ENCODE data around the gene NEDD8. TPM values are rescaled to one million over a fixed set of nuclear protein-coding genes. Genes with fewer than 3 reads are reported as not detected.
A peak's percentile ranks its signal among the peaks of the same experiment; 100 is the strongest.

The NEDD8 gene
- total and polyA plus RNA-seq, 4 donors: 79.6 to 278 (median 240) TPM

DNA sequence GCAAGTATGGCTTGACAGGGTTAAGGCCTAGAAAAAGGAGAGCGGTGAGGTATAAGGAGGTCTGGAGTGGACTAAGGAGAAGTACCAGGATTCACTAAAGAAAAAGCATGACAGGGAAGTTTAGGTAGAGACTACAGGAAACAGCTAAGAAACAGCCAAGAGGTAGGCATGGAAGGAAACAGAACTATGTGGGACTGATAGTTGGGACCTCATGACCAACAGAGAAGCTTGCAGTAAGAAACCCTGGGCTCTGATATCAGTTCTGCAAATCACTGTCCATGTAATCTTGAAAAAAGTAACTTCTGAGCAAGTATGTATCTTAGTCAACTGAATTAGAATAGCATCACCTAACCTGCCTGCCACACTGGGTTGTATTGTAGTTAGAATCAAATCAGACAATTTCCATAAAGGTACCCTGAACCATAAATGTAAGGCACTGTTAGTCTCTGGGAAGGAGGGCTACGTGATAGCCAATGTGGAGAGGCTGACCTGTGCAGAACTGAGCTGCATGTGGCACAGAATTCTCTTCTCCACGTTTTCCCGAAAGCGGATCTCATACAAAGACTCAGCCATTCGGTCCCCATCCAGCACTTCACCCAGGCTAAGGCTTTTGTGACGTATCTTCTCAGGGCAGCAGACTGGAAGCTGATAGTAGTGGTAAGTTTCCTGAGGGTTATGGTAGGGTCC lies 37.8 kb downstream of the NEDD8 start:
- Histone ChIP-seq H3K27ac (ENCODE audit: low read depth, low read length) (no peak overlapping the region), H3K27me3 (ENCODE audit: control insufficient read depth, insufficient read depth, low read length) (no peaks in the 10 kb centered on the region), H3K4me3 (ENCODE audit: low read depth, low read length) (peak overlapping the region; percentile 90), H3K36me3 (ENCODE audit: control insufficient read depth, insufficient read depth, low read length) (peaks cover 29% of the 10 kb centered on the region), H3K4me1 (ENCODE audit: control insufficient read depth, insufficient read depth, low read length) (peaks cover 16% of the 10 kb centered on the region), H3K9me3 (ENCODE audit: control insufficient read depth, insufficient read depth, low read length) (no peaks in the 10 kb centered on the region)
- no peak for DNase-seq (ENCODE audit: low read depth in 4 of 6, low spot score in 6 of 6)
- WGBS (ENCODE audit: insufficient coverage): 88% methylated on average over 4 of the region's 7 CpGs

DNA sequence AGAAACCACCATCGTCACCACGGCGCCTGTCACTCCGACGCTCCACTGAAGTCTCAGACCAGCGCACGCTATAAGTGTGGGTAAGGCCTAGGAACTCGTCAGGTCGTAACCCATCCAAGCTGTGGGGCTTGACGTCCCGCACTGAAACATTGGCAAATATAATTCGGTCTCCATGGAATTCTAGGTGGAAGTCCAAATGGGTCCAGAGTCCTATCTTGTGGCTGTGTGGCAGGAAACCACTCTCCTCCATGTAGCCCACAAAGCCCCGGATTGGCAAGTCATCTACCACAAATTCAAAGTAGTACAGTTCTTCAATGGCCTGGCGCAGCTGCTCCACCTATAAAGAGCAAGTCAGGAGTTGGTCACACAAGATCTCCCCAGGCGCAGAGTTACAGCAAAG lies 39.2 kb downstream of the NEDD8 start:
- 96% methylated on average over 13 of the region's 15 CpGs for WGBS (ENCODE audit: insufficient coverage)
- H3K4me1 ChIP-seq (ENCODE audit: control insufficient read depth, insufficient read depth, low read length): peaks cover 30% of the 10 kb centered on the region
- H3K36me3 ChIP-seq (ENCODE audit: control insufficient read depth, insufficient read depth, low read length): peaks cover 34% of the 10 kb centered on the region
- H3K9me3 ChIP-seq (ENCODE audit: control insufficient read depth, insufficient read depth, low read length): no peaks in the 10 kb centered on the region
- no peak for DNase-seq (ENCODE audit: low read depth in 4 of 6, low spot score in 6 of 6)
- no peak overlapping the region for H3K27ac ChIP-seq (ENCODE audit: low read depth, low read length)
- H3K27me3 ChIP-seq (ENCODE audit: control insufficient read depth, insufficient read depth, low read length): no peaks in the 10 kb centered on the region
- H3K4me3 ChIP-seq (ENCODE audit: low read depth, low read length): no peak overlapping the region

GRCh38 chr14:24190416-24190815 lies 41.8 kb downstream of the NEDD8 start:
- Histone ChIP-seq H3K27me3 (ENCODE audit: control insufficient read depth, insufficient read depth, low read length) (no peaks in the 10 kb centered on the region), H3K36me3 (ENCODE audit: control insufficient read depth, insufficient read depth, low read length) (peaks cover 57% of the 10 kb centered on the region), H3K4me1 (ENCODE audit: control insufficient read depth, insufficient read depth, low read length) (peaks cover 35% of the 10 kb centered on the region), H3K4me3 (ENCODE audit: low read depth, low read length) (no peak overlapping the region), H3K27ac (ENCODE audit: low read depth, low read length) (no peak overlapping the region), H3K9me3 (ENCODE audit: control insufficient read depth, insufficient read depth, low read length) (no peaks in the 10 kb centered on the region)
- DNase-seq (ENCODE audit: low read depth in 4 of 6, low spot score in 6 of 6): no peak
- WGBS (ENCODE audit: insufficient coverage): 93% methylated on average over 5 of the region's 10 CpGs

DNA sequence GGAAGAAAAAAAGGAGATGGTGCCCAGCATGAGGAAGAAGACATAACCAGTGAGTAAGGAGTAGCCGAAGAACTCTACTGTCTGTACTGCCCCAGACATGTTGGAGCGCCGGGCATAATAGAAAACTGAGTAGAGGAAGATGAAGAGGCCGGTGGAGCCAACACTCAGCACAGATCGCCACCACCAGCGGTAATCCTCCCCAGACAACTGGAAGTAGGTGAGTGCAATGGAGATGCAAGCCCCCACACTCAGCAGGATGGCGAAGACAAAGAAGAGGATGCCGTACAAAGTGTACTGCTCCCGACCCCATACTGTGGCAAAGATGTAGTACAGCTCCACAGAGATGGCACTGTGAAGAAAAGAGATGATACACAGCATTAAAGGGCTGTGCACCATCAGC lies 42.7 kb downstream of the NEDD8 start:
- Histone ChIP-seq H3K27me3 (ENCODE audit: control insufficient read depth, insufficient read depth, low read length) (no peaks in the 10 kb centered on the region), H3K4me1 (ENCODE audit: control insufficient read depth, insufficient read depth, low read length) (peaks cover 28% of the 10 kb centered on the region), H3K27ac (ENCODE audit: low read depth, low read length) (peak overlapping the region; percentile 29), H3K4me3 (ENCODE audit: low read depth, low read length) (no peak overlapping the region), H3K36me3 (ENCODE audit: control insufficient read depth, insufficient read depth, low read length) (peaks cover 67% of the 10 kb centered on the region), H3K9me3 (ENCODE audit: control insufficient read depth, insufficient read depth, low read length) (no peaks in the 10 kb centered on the region)
- no peak for DNase-seq (ENCODE audit: low read depth in 4 of 6, low spot score in 6 of 6)
- WGBS (ENCODE audit: insufficient coverage): 96% methylated on average over 7 of the region's 9 CpGs

DNA sequence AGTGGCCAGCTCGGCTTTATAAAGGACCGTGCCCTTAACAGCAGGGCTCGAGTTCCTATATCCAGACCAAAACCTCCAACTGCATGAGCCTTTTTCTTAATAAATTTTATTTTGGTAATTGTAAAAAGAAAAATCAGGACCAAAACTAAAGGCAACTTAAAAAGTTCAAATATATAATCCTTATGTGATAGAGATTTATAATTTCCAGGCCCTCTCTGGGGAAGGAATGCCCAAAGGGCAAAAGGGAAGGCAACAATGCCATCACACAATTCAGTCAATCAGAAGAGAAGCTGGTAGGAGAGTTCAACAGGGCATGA lies 43.1 kb downstream of the NEDD8 start:
- no peak for DNase-seq (ENCODE audit: low read depth in 4 of 6, low spot score in 6 of 6)
- Histone ChIP-seq H3K9me3 (ENCODE audit: control insufficient read depth, insufficient read depth, low read length) (no peaks in the 10 kb centered on the region), H3K27me3 (ENCODE audit: control insufficient read depth, insufficient read depth, low read length) (no peaks in the 10 kb centered on the region), H3K36me3 (ENCODE audit: control insufficient read depth, insufficient read depth, low read length) (peaks cover 71% of the 10 kb centered on the region), H3K4me3 (ENCODE audit: low read depth, low read length) (peak overlapping the region; percentile 79), H3K27ac (ENCODE audit: low read depth, low read length) (peak overlapping the region; percentile 29), H3K4me1 (ENCODE audit: control insufficient read depth, insufficient read depth, low read length) (peaks cover 28% of the 10 kb centered on the region)
- WGBS (ENCODE audit: insufficient coverage): no CpG with 5 or more reads among the region's 3 CpGs

GRCh38 chr14:24188251-24189058 lies 43.7 kb downstream of the NEDD8 start, which contains the start of gene IPO4:
TSS of gene IPO4 (minus strand) at chr14:24188816. CDS start at chr14:24188787, 29 bp downstream.
- peak within 1 kb of the TSS; percentile 29 for H3K27ac ChIP-seq (ENCODE audit: low read depth, low read length)
- no peaks in the 10 kb centered on the region for H3K27me3 ChIP-seq (ENCODE audit: control insufficient read depth, insufficient read depth, low read length)
- peaks cover 28% of the 10 kb centered on the region for H3K4me1 ChIP-seq (ENCODE audit: control insufficient read depth, insufficient read depth, low read length)
- whole genome bisulfite sequencing (ENCODE audit: insufficient coverage): 0% methylated on average over 64 of the region's 65 CpGs
- DNase-seq (ENCODE audit: low read depth in 4 of 6, low spot score in 6 of 6): peak; percentile 81 to 99 (median 92)
- H3K9me3 ChIP-seq (ENCODE audit: control insufficient read depth, insufficient read depth, low read length): no peaks in the 10 kb centered on the region
- H3K4me3 ChIP-seq (ENCODE audit: low read depth, low read length): peak within 1 kb of the TSS; percentile 79
- H3K36me3 ChIP-seq (ENCODE audit: control insufficient read depth, insufficient read depth, low read length): peaks cover 77% of the 10 kb centered on the region

GRCh38 chr14:24187539-24187915 lies 44.6 kb downstream of the NEDD8 start:
- H3K27ac ChIP-seq (ENCODE audit: low read depth, low read length): no peak overlapping the region
- H3K4me3 ChIP-seq (ENCODE audit: low read depth, low read length): no peak overlapping the region
- DNase-seq (ENCODE audit: low read depth in 4 of 6, low spot score in 6 of 6): no peak
- peaks cover 78% of the 10 kb centered on the region for H3K36me3 ChIP-seq (ENCODE audit: control insufficient read depth, insufficient read depth, low read length)
- WGBS (ENCODE audit: insufficient coverage): 100% methylated on average over 1 of the region's 2 CpGs
- H3K4me1 ChIP-seq (ENCODE audit: control insufficient read depth, insufficient read depth, low read length): peaks cover 28% of the 10 kb centered on the region
- no peaks in the 10 kb centered on the region for H3K27me3 ChIP-seq (ENCODE audit: control insufficient read depth, insufficient read depth, low read length)
- no peaks in the 10 kb centered on the region for H3K9me3 ChIP-seq (ENCODE audit: control insufficient read depth, insufficient read depth, low read length)

GRCh38 chr14:24186831-24187538 lies 45.2 kb downstream of the NEDD8 start:
- DNase-seq (ENCODE audit: low read depth in 4 of 6, low spot score in 6 of 6): no peak
- Histone ChIP-seq H3K4me3 (ENCODE audit: low read depth, low read length) (no peak overlapping the region), H3K4me1 (ENCODE audit: control insufficient read depth, insufficient read depth, low read length) (peaks cover 28% of the 10 kb centered on the region), H3K27ac (ENCODE audit: low read depth, low read length) (no peak overlapping the region), H3K9me3 (ENCODE audit: control insufficient read depth, insufficient read depth, low read length) (no peaks in the 10 kb centered on the region), H3K36me3 (ENCODE audit: control insufficient read depth, insufficient read depth, low read length) (peaks cover 78% of the 10 kb centered on the region), H3K27me3 (ENCODE audit: control insufficient read depth, insufficient read depth, low read length) (no peaks in the 10 kb centered on the region)
- 86% methylated on average over 3 of the region's 10 CpGs for WGBS (ENCODE audit: insufficient coverage)

DNA sequence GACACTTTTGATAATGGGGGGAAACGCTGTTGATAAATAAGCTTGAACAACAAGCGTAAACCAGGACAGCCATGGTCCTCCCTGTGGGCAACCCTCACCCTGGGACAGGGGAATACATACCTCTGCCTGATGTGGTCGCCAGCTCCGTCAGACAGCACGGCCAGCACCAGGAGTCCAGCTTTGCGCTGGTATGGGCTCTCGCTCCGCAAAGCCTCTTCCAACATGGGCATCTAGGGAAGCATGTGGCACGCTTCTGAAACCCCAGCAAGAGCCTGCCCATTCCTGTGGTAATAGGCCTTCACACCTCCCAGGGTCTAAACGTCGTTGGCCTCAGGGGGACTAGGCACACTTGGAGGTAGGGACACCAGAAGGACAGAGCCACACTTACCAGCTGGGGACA lies 46.4 kb downstream of the NEDD8 start:
- Histone ChIP-seq H3K4me3 (ENCODE audit: low read depth, low read length) (no peak overlapping the region), H3K4me1 (ENCODE audit: control insufficient read depth, insufficient read depth, low read length) (peaks cover 28% of the 10 kb centered on the region), H3K27me3 (ENCODE audit: control insufficient read depth, insufficient read depth, low read length) (no peaks in the 10 kb centered on the region), H3K36me3 (ENCODE audit: control insufficient read depth, insufficient read depth, low read length) (peaks cover 85% of the 10 kb centered on the region), H3K9me3 (ENCODE audit: control insufficient read depth, insufficient read depth, low read length) (no peaks in the 10 kb centered on the region), H3K27ac (ENCODE audit: low read depth, low read length) (no peak overlapping the region)
- 95% methylated on average over 11 of the region's 11 CpGs for WGBS (ENCODE audit: insufficient coverage)
- no peak for DNase-seq (ENCODE audit: low read depth in 4 of 6, low spot score in 6 of 6)
